H1 (cell line): ENCODE measurements around the gene CCDC184. TPM values are rescaled to one million over a fixed set of nuclear protein-coding genes. Genes with fewer than 3 reads are reported as not detected.

Source experiments
- CTCF ChIA-PET: fragments of 300-600 bp; sonication (Branson Sonifier 250); formaldehyde crosslinking; loops from one replicate; lab custom pipeline; 2021; ENCODE audit not compliant: partially characterized antibody; lab: Charles Lee
- POLR2A ChIA-PET: fragments of 300-600 bp; sonication (Branson Sonifier 250); formaldehyde crosslinking; loops from one replicate; lab custom pipeline; 2021; ENCODE audit warnings: inconsistent platforms; ENCODE audit not compliant: partially characterized antibody; lab: Charles Lee
- DNase-seq, 2 experiments: peaks; one replicate each; pipeline versions ENCODE4 v3.0.0 to v3.0.0-alpha.2; 2010 to 2022; ENCODE audit warnings: low spot score in 2 of 2, low read depth in 1 of 2, mixed read lengths in 1 of 2
- FAIRE-seq: peaks from 2 replicates; lab custom pipeline; 2011; peaks lifted over from hg19 to GRCh38; lab: Jason Lieb, UNC
- H2AFZ ChIP-seq: 2 replicates; pipeline ENCODE4 v1.8.1; 2012; ENCODE audit warnings: low read length, inconsistent platforms
- H2AK5ac ChIP-seq: 2 replicates; pipeline ENCODE4 v1.6.1; 2013; ENCODE audit warnings: low read depth, low read length
- H2BK120ac ChIP-seq: replicated peaks from 2 replicates; pipeline ENCODE3; 2013; ENCODE audit warnings: low read depth, low read length, inconsistent platforms
- H2BK12ac ChIP-seq: 2 replicates; pipeline ENCODE4 v1.6.1; 2013; ENCODE audit warnings: low read depth, low read length
- H2BK15ac ChIP-seq: 2 replicates; pipeline ENCODE4 v1.6.1; 2013; ENCODE audit warnings: low read length
- H2BK20ac ChIP-seq: 2 replicates; pipeline ENCODE4 v1.6.1; 2013; ENCODE audit warnings: low read length
- H2BK5ac ChIP-seq: 2 replicates; pipeline ENCODE4 v1.6.1; 2013; ENCODE audit warnings: low read depth, low read length
- H3K14ac ChIP-seq: 2 replicates; pipeline ENCODE4 v1.6.1; 2013; ENCODE audit warnings: inconsistent platforms; ENCODE audit not compliant: insufficient read length
- H3K18ac ChIP-seq: 2 replicates; pipeline ENCODE4 v1.6.1; 2013; ENCODE audit warnings: low read length; ENCODE audit errors: extremely low read depth
- H3K23ac ChIP-seq: 2 replicates; pipeline ENCODE4 v1.6.1; 2013; ENCODE audit warnings: inconsistent platforms; ENCODE audit not compliant: insufficient read length
- H3K23me2 ChIP-seq: 2 replicates; pipeline ENCODE4 v1.6.1; 2013; ENCODE audit warnings: low read depth, low read length
- H3K27ac ChIP-seq: 2 replicates; pipeline ENCODE4 v1.6.1; 2011; ENCODE audit warnings: low read depth, low read length, inconsistent platforms
- H3K27me3 ChIP-seq, 4 experiments: replicated peaks in 1 of 4; 1 replicate in 1 of 4; 2 replicates in 3 of 4; pipeline versions ENCODE4 v1.6.1 to v1.8.1; 2011 to 2013; ENCODE audit warnings: low read length in 3 of 4, mild to moderate bottlenecking in 3 of 4, inconsistent platforms in 2 of 4, mixed read lengths in 2 of 4, moderate library complexity in 1 of 4; ENCODE audit not compliant: control insufficient read depth in 3 of 4, insufficient read depth in 3 of 4; ENCODE audit errors: extremely low read depth in 1 of 4
- H3K36me3 ChIP-seq, 4 experiments: 2 replicates each; pipeline versions ENCODE4 v1.6.1 to v1.8.1; 2011 to 2013; ENCODE audit warnings: mild to moderate bottlenecking in 4 of 4, low read length in 3 of 4, moderate library complexity in 2 of 4, control low read depth in 1 of 4, inconsistent platforms in 1 of 4; ENCODE audit not compliant: insufficient read depth in 4 of 4, control insufficient read depth in 2 of 4
- H3K4ac ChIP-seq: replicated peaks from 2 replicates; pipeline ENCODE3; 2013; ENCODE audit warnings: low read length, low read depth, mixed read lengths, inconsistent platforms; ENCODE audit not compliant: insufficient read length
- H3K4me1 ChIP-seq, 4 experiments: replicated peaks in 1 of 4; 1 replicate in 1 of 4; 2 replicates in 3 of 4; pipeline versions ENCODE4 v1.6.1 to v1.8.1; 2011 to 2013; ENCODE audit warnings: low read length in 3 of 4, inconsistent platforms in 2 of 4, mixed read lengths in 1 of 4; ENCODE audit not compliant: insufficient read depth in 4 of 4, control insufficient read depth in 3 of 4
- H3K4me2 ChIP-seq, 2 experiments: 2 replicates each; pipeline versions ENCODE4 v1.6.1 to v1.8.1; 2011 to 2013; ENCODE audit warnings: low read depth in 2 of 2, low read length in 2 of 2, control low read depth in 1 of 2, inconsistent platforms in 1 of 2, mild to moderate bottlenecking in 1 of 2; ENCODE audit not compliant: insufficient read depth in 1 of 2
- H3K4me3 ChIP-seq, 4 experiments: fragments of 200-600, 300-600 bp in 1 of 4; sonication (generic), shearing (Covaris generic), sonication (Bioruptor Twin) in 1 of 4; 2 replicates each; pipeline versions ENCODE4 v1.5.1 to v1.8.1; 2011 to 2016; ENCODE audit warnings: low read length in 4 of 4, low read depth in 3 of 4, control low read depth in 2 of 4, inconsistent platforms in 2 of 4, mild to moderate bottlenecking in 2 of 4, mixed read lengths in 1 of 4, moderate library complexity in 1 of 4; ENCODE audit not compliant: insufficient read depth in 2 of 4; ENCODE audit errors: extremely low read depth in 1 of 4
- H3K56ac ChIP-seq: replicated peaks from 2 replicates; pipeline ENCODE3; 2013; ENCODE audit warnings: low read depth, mild to moderate bottlenecking, mixed read lengths, low read length, inconsistent platforms; ENCODE audit not compliant: insufficient read length
- H3K79me1 ChIP-seq: 2 replicates; pipeline ENCODE4 v1.6.1; 2013; ENCODE audit warnings: low read depth, low read length, control low read depth
- H3K79me2 ChIP-seq, 2 experiments: 2 replicates each; pipeline versions ENCODE4 v1.6.1 to v1.8.1; 2012 to 2013; ENCODE audit warnings: low read length in 2 of 2, mild to moderate bottlenecking in 2 of 2, inconsistent platforms in 1 of 2; ENCODE audit not compliant: insufficient read depth in 2 of 2, control insufficient read depth in 1 of 2
- H3K9ac ChIP-seq, 4 experiments: replicated peaks in 1 of 4; 1 replicate in 1 of 4; 2 replicates in 3 of 4; pipeline versions ENCODE4 v1.6.1 to v1.8.1; 2011 to 2013; ENCODE audit warnings: low read depth in 3 of 4, low read length in 3 of 4, control low read depth in 2 of 4, mild to moderate bottlenecking in 2 of 4, moderate library complexity in 2 of 4, inconsistent platforms in 1 of 4; ENCODE audit errors: extremely low read depth in 1 of 4
- H3K9me3 ChIP-seq, 2 experiments: 2 replicates each; pipeline versions ENCODE4 v1.6.1 to v1.8.1; 2012 to 2013; ENCODE audit warnings: mild to moderate bottlenecking in 2 of 2, moderate library complexity in 2 of 2, control low read depth in 1 of 2, inconsistent platforms in 1 of 2, low read depth in 1 of 2, low read length in 1 of 2, mixed read lengths in 1 of 2; ENCODE audit not compliant: insufficient read depth in 2 of 2
- H4K20me1 ChIP-seq, 2 experiments: replicated peaks in 1 of 2; 2 replicates each; pipeline versions ENCODE3 to v1.8.1; 2011 to 2013; ENCODE audit warnings: inconsistent platforms in 2 of 2, low read length in 2 of 2, mild to moderate bottlenecking in 1 of 2; ENCODE audit not compliant: insufficient read depth in 2 of 2, control insufficient read depth in 1 of 2
- H4K5ac ChIP-seq: 2 replicates; pipeline ENCODE4 v1.6.1; 2013; ENCODE audit warnings: low read length, low read depth, mixed read lengths, inconsistent platforms; ENCODE audit not compliant: insufficient read length
- H4K8ac ChIP-seq: 2 replicates; pipeline ENCODE4 v1.8.0; 2013; ENCODE audit warnings: mild to moderate bottlenecking, moderate library complexity, low read length, inconsistent platforms; ENCODE audit not compliant: insufficient read depth; ENCODE audit errors: extremely low read depth
- H4K91ac ChIP-seq: replicated peaks from 2 replicates; pipeline ENCODE3; 2013; ENCODE audit warnings: low read length, mixed read lengths, inconsistent platforms; ENCODE audit not compliant: insufficient read length
- BACH1 ChIP-seq: IDR thresholded peaks from 2 replicates; pipeline ENCODE4 v1.6.1; 2012; ENCODE audit warnings: low read length, improper control_type of control experiment
- CHD2 ChIP-seq: IDR thresholded peaks from 2 replicates; pipeline ENCODE4 v1.6.1; 2012; ENCODE audit warnings: low read length, improper control_type of control experiment
- CTCF ChIP-seq, 3 experiments: IDR thresholded peaks; 1 replicate in 2 of 3; 2 replicates in 1 of 3; pipeline versions ENCODE4 v1.5.1 to v1.6.1; 2011; ENCODE audit warnings: low read length in 3 of 3, mild to moderate bottlenecking in 3 of 3, inconsistent platforms in 2 of 3, low read depth in 1 of 3, moderate library complexity in 1 of 3; ENCODE audit not compliant: insufficient read depth in 1 of 3; ENCODE audit errors: control extremely low read depth in 1 of 3
- EP300 ChIP-seq, 2 experiments: IDR thresholded peaks; 1 replicate in 1 of 2; 2 replicates in 1 of 2; pipeline ENCODE4 v1.6.1; 2011 to 2012; ENCODE audit warnings: low read depth in 2 of 2, low read length in 2 of 2, mild to moderate bottlenecking in 2 of 2, borderline replicate concordance in 1 of 2, inconsistent platforms in 1 of 2, moderate library complexity in 1 of 2
- MAX ChIP-seq: IDR thresholded peaks from 2 replicates; pipeline ENCODE4 v1.6.1; 2012; ENCODE audit warnings: inconsistent platforms
- POLR2AphosphoS5 ChIP-seq: IDR thresholded peaks from 2 replicates; pipeline ENCODE4 v1.6.1; 2011; ENCODE audit warnings: low read depth, low read length
- RNF2 ChIP-seq: fragments of 200-900, 300-1000 bp; sonication (generic); IDR thresholded peaks from 2 replicates; pipeline ENCODE4 v1.7.1; 2016; ENCODE audit warnings: borderline replicate concordance, low read depth, mild to moderate bottlenecking, antibody characterized with exemption, low read length; ENCODE audit not compliant: poor library complexity, severe bottlenecking; ENCODE audit errors: missing control alignments
- TEAD4 ChIP-seq: IDR thresholded peaks from 2 replicates; pipeline ENCODE4 v1.6.1; 2012; ENCODE audit warnings: low read depth, low read length, inconsistent platforms, mixed read lengths
- WGBS, 2 experiments: shearing (Covaris generic) in 1 of 2; methylation state at CpG; one replicate each; pipeline versions ENCODE4 v1.1.6 to v1.1.7; 2013 to 2015; ENCODE audit warnings: low lambda C conversion rate in 2 of 2, mixed read lengths in 2 of 2, inconsistent platforms in 1 of 2, low coverage in 1 of 2, missing lambda C conversion rate in 1 of 2; ENCODE audit not compliant: insufficient replicate concordance in 2 of 2, insufficient coverage in 1 of 2, insufficient read length in 1 of 2; ENCODE audit errors: extremely low coverage in 1 of 2, missing lambda C conversion rate in 1 of 2; 5-methylcytosine and 5-hydroxymethylcytosine counted together
- polyA plus RNA-seq, 7 experiments: library from polyadenylated mRNA; depleted of rRNA in 3 of 7; stranded (reverse) in 5 of 7; unstranded in 2 of 7; fragments of >200 nt in 5 of 7; fragments of 200-250 nt in 2 of 7; gene quantifications; 1 replicate in 5 of 7; 2 replicates in 1 of 7; 4 replicates in 1 of 7; pipeline versions ENCODE4 v1.2.1 to v1.2.3, GENCODE V29; 2011 to 2013; ENCODE audit warnings: missing spikeins in 2 of 7, mixed read lengths in 2 of 7
- total RNA-seq: library from RNA; stranded (reverse); fragmentation: NEBNext Ultra II Directional; extraction: Animal tissue kit (Norgen Biotek cat#: 25700); gene quantifications from 2 replicates; pipeline ENCODE4 v1.2.1, GENCODE V29; 2021

Gene CCDC184
- total and polyA plus RNA-seq, 2 of the 8 experiments (the other 6 are each of a cell fraction or from before 2014, with no cell fraction given): 2.2 to 3.0 TPM

GRCh38 chr12:48143898-48144297 is 39.5 kb upstream of the CCDC184 start:
- Histone ChIP-seq H2BK15ac (no peak overlapping the region), H2AK5ac (0 out of 2 replicates have a peak overlapping the region, but pooled peaks have one; percentile 18), H3K9me3 (no peaks in the 10 kb centered on the region), H2BK20ac (peak overlapping the region; percentile 82; the same call in 1 of the 2 replicates), H4K5ac (no peak overlapping the region), H4K20me1 (no peaks in the 10 kb centered on the region), H3K14ac (no peak overlapping the region), H3K4me3 (peak overlapping the region in 2 of 4 experiments; percentile 10 to 34; a peak in 2 of 8 replicates), H3K56ac (peak overlapping the region; percentile 20), H3K18ac (peak overlapping the region; percentile 51; the same call in 1 of the 2 replicates), H4K91ac (peak overlapping the region; percentile 42), H3K23ac (no peak overlapping the region), H3K4ac (no peak overlapping the region), H2AFZ (no peak overlapping the region), H2BK120ac (peak overlapping the region; percentile 27), H3K27me3 (no peaks in the 10 kb centered on the region), H3K79me1 (no peaks in the 10 kb centered on the region), H3K4me2 (peak overlapping the region; percentile 47 to 55), H3K27ac (peak overlapping the region; percentile 42; the same call in 1 of the 2 replicates), H3K36me3 (peaks cover 14 to 68% (median 52%) of the 10 kb centered on the region in 4 experiments), H3K4me1 (peaks cover 9 to 24% (median 18%) of the 10 kb centered on the region in 4 experiments), H2BK12ac (peak overlapping the region; percentile 75), H3K79me2 (no peaks in the 10 kb centered on the region), H3K9ac (no peak overlapping the region), H3K23me2 (no peaks in the 10 kb centered on the region), H2BK5ac (peak overlapping the region; percentile 89; the same call in 1 of the 2 replicates), H4K8ac (no peak overlapping the region)
- WGBS, 2 experiments: 90% methylated on average over 2 of the region's 2 CpGs; no CpG with 5 or more reads in 1 of the 2 experiments
- CTCF ChIA-PET: interaction anchor here (2.1 to 2.3 kb wide), 2 partner anchors 21 to 45 kb away, joined by 5 to 8 read pairs; no protein-coding TSS in a partner anchor
- DNase-seq (no peak), FAIRE-seq (peak; percentile 63)
- TF ChIP-seq CTCF (IDR thresholded peaks at IDR 0.05; ENCODE audit: control extremely low read depth in 1 of 3, insufficient read depth in 1 of 3, low read depth in 1 of 3, low read length in 3 of 3) (peak in 1 of 3 experiments; percentile 25; a peak in 2 of 4 replicates), TEAD4 (peak; percentile 65), MAX (peak; percentile 51), RNF2 (no peak), EP300 (IDR thresholded peaks at IDR 0.05; ENCODE audit: borderline replicate concordance in 1 of 2, low read depth in 2 of 2, low read length in 2 of 2) (no peak), POLR2AphosphoS5 (peak; percentile 21; the same call in 1 of the 2 replicates), CHD2 (0 out of 2 replicates have a peak, but pooled peaks have one; percentile 18), BACH1 (peak; percentile 34; the same call in 1 of the 2 replicates)
- POLR2A ChIA-PET: interaction anchor here (1.2 to 3.4 kb wide), 4 partner anchors 11 to 25 kb away, joined by 3 to 16 read pairs (median 6); partner anchors contain the start of gene PFKM
